Neural cell (in vitro differentiated cells): Measurements from ENCODE around the gene TPRX1. TPM values are rescaled to one million over a fixed set of nuclear protein-coding genes. Genes with fewer than 3 reads are reported as not detected.
"Not testable (repeated sequence)": the region's sequence is repeated elsewhere in the genome, so short reads cannot be mapped to it uniquely, and the experiment has no call there.

ENCODE experiments used
- H2AFZ ChIP-seq: fragments of 200-600, 300-800 bp; sonication (generic), shearing (Covaris generic); 2 replicates; pipeline ENCODE4 v1.6.0; 2014; ENCODE audit warnings: low read depth, mild to moderate bottlenecking, antibody characterized with exemption, low read length, moderate library complexity
- H3F3A ChIP-seq: fragments of 200-600 bp; shearing (Covaris generic); 2 replicates; pipeline ENCODE4 v1.6.1; 2016; ENCODE audit warnings: mild to moderate bottlenecking, moderate library complexity, mixed read lengths, antibody characterized with exemption, low read length; ENCODE audit not compliant: insufficient read depth, poor library complexity, severe bottlenecking
- H3K27ac ChIP-seq: fragments of 200-600, 300-800 bp; sonication (generic), shearing (Covaris generic); 2 replicates; pipeline ENCODE4 v1.5.1; 2014; ENCODE audit warnings: mild to moderate bottlenecking, low read length, moderate library complexity
- H3K27me3 ChIP-seq: fragments of 300-800, 200-600 bp; sonication (generic), shearing (Covaris generic); 2 replicates; pipeline ENCODE4 v1.6.0; 2014; ENCODE audit warnings: mild to moderate bottlenecking, low read depth, low read length, moderate library complexity; ENCODE audit not compliant: insufficient read depth
- H3K36me3 ChIP-seq: fragments of 300-800, 200-600 bp; sonication (generic), shearing (Covaris generic); 2 replicates; pipeline ENCODE4 v1.5.1; 2014; ENCODE audit warnings: mild to moderate bottlenecking, antibody characterized with exemption, low read length, moderate library complexity; ENCODE audit not compliant: insufficient read depth
- H3K4me2 ChIP-seq: fragments of 300-800, 200-600 bp; sonication (generic), shearing (Covaris generic); 2 replicates; pipeline ENCODE4 v1.6.0; 2014; ENCODE audit warnings: mild to moderate bottlenecking, low read length
- H3K4me3 ChIP-seq: fragments of 300-800, 200-600 bp; sonication (generic), shearing (Covaris generic); 2 replicates; pipeline ENCODE4 v1.5.1; 2014; ENCODE audit warnings: mild to moderate bottlenecking, low read length, moderate library complexity
- H3K79me2 ChIP-seq: fragments of 200-600 bp; shearing (Covaris generic); replicated peaks from 2 replicates; pipeline ENCODE4 v1.6.0; 2014; ENCODE audit warnings: mild to moderate bottlenecking, low read length, moderate library complexity; ENCODE audit not compliant: insufficient read depth
- H3K9ac ChIP-seq: fragments of 300-800, 200-600 bp; sonication (generic), shearing (Covaris generic); 2 replicates; pipeline ENCODE4 v1.6.1; 2016; ENCODE audit warnings: mild to moderate bottlenecking, low read length, mixed read lengths
- H3K9me2 ChIP-seq: fragments of 200-600 bp; shearing (Covaris generic); 2 replicates; pipeline ENCODE4 v1.6.1; 2016; ENCODE audit warnings: mild to moderate bottlenecking, low read length, mixed read lengths; ENCODE audit not compliant: insufficient read depth
- H3K9me3 ChIP-seq: fragments of 200-600, 300-800 bp; sonication (generic), shearing (Covaris generic); 2 replicates; pipeline ENCODE4 v1.6.1; 2016; ENCODE audit warnings: mild to moderate bottlenecking, mixed run types, low read length, moderate library complexity, mixed read lengths
- H4K20me1 ChIP-seq: fragments of 200-600 bp; shearing (Covaris generic); 2 replicates; pipeline ENCODE4 v1.6.1; 2016; ENCODE audit warnings: mild to moderate bottlenecking, mixed run types; ENCODE audit not compliant: insufficient read depth
- CTCF ChIP-seq: fragments of 450-650 bp; IDR thresholded peaks from 2 replicates; pipeline ENCODE4 v1.5.1; 2014; ENCODE audit warnings: antibody characterized with exemption, mild to moderate bottlenecking, moderate library complexity; ENCODE audit not compliant: poor library complexity, severe bottlenecking
- EP300 ChIP-seq: fragments of 450-650 bp; conservative IDR thresholded peaks from 2 replicates; pipeline ENCODE4 v1.6.1; 2014; ENCODE audit warnings: antibody characterized with exemption, mild to moderate bottlenecking, moderate library complexity; ENCODE audit not compliant: poor library complexity, severe bottlenecking
- EZH2 ChIP-seq: fragments of 200-600, 300-800 bp; shearing (Covaris generic), sonication (generic); IDR thresholded peaks from 2 replicates; pipeline ENCODE4 v1.6.1; 2014; ENCODE audit warnings: antibody characterized with exemption, low read length, borderline replicate concordance, mild to moderate bottlenecking; ENCODE audit not compliant: insufficient read depth, poor library complexity, severe bottlenecking
- MXI1 ChIP-seq: fragments of 450-650 bp; conservative IDR thresholded peaks from 2 replicates; pipeline ENCODE4 v1.6.1; 2014; ENCODE audit warnings: antibody characterized with exemption, mild to moderate bottlenecking; ENCODE audit not compliant: poor library complexity, severe bottlenecking
- POLR2AphosphoS5 ChIP-seq: IDR thresholded peaks from 2 replicates; pipeline ENCODE4 v1.6.1; 2012
- RAD21 ChIP-seq: fragments of 450-650 bp; conservative IDR thresholded peaks from 2 replicates; pipeline ENCODE4 v1.6.1; 2014; ENCODE audit warnings: antibody characterized with exemption, mild to moderate bottlenecking, moderate library complexity
- SMC3 ChIP-seq: fragments of 450-650 bp; conservative IDR thresholded peaks from 2 replicates; pipeline ENCODE4 v1.6.1; 2014; ENCODE audit warnings: antibody characterized with exemption, mild to moderate bottlenecking, moderate library complexity; ENCODE audit not compliant: poor library complexity
- TAF1 ChIP-seq: IDR thresholded peaks from 2 replicates; pipeline ENCODE4 v1.6.1; 2012; ENCODE audit warnings: low read depth
- polyA plus RNA-seq: library from polyadenylated mRNA; depleted of rRNA; stranded (reverse); fragments of >200 nt; gene quantifications from 2 replicates; pipeline ENCODE4 v1.2.3, GENCODE V29; 2014
- TF ChIP-seq, protein P1 (sequence below): IDR thresholded peaks from 2 replicates; pipeline ENCODE4 v1.6.1; 2012; ENCODE audit warnings: borderline replicate concordance

Gene TPRX1
- polyA plus RNA-seq, 1 donor from 2014 or later = not detected

- Histone ChIP-seq H3K4me3 (no peak overlapping the region), H3K79me2 (no peaks in the 10 kb centered on the region), H3K27me3 (no peaks in the 10 kb centered on the region), H2AFZ (no peak overlapping the region), H3K9me3 (no peaks in the 10 kb centered on the region), H3K36me3 (no peaks in the 10 kb centered on the region), H3F3A (no peaks in the 10 kb centered on the region), H4K20me1 (no peaks in the 10 kb centered on the region), H3K9ac (no peak overlapping the region), H3K27ac (no peak overlapping the region), H3K9me2 (no peaks in the 10 kb centered on the region), H3K4me2 (no peak overlapping the region)
- TF ChIP-seq CTCF (no peak), MXI1 (no peak), RAD21 (no peak), EP300 (no peak), EZH2 (no peak), TAF1 (no peak), SMC3 (no peak), POLR2AphosphoS5 (no peak)
- TF ChIP-seq, protein P1, sequence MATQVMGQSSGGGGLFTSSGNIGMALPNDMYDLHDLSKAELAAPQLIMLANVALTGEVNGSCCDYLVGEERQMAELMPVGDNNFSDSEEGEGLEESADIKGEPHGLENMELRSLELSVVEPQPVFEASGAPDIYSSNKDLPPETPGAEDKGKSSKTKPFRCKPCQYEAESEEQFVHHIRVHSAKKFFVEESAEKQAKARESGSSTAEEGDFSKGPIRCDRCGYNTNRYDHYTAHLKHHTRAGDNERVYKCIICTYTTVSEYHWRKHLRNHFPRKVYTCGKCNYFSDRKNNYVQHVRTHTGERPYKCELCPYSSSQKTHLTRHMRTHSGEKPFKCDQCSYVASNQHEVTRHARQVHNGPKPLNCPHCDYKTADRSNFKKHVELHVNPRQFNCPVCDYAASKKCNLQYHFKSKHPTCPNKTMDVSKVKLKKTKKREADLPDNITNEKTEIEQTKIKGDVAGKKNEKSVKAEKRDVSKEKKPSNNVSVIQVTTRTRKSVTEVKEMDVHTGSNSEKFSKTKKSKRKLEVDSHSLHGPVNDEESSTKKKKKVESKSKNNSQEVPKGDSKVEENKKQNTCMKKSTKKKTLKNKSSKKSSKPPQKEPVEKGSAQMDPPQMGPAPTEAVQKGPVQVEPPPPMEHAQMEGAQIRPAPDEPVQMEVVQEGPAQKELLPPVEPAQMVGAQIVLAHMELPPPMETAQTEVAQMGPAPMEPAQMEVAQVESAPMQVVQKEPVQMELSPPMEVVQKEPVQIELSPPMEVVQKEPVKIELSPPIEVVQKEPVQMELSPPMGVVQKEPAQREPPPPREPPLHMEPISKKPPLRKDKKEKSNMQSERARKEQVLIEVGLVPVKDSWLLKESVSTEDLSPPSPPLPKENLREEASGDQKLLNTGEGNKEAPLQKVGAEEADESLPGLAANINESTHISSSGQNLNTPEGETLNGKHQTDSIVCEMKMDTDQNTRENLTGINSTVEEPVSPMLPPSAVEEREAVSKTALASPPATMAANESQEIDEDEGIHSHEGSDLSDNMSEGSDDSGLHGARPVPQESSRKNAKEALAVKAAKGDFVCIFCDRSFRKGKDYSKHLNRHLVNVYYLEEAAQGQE = no peak
Observed at GRCh38 chr19:47806435-47806834, 2.1 kb upstream of the TPRX1 start.

DNA sequence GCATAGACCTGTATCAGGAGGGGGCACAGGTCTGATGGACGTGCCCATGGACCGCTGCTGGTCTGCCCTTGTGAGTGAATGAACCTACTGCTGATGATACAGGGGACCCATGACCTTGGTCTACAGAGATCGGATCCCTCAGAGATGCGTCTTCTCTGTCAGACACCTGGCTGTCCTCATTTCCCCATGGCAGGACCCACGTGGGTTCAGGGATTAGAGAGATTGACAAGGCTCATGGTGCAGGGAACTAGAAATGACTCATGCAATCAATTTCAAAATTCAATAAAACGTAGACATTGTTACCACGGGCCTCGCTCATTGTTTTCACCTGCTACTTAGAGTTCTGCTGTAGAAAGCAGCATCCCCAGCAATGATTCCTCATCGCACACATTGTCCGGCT, 962 bp upstream of the TPRX1 start:
- H4K20me1 ChIP-seq = no peaks in the 10 kb centered on the region
- TF ChIP-seq SMC3 (no peak), EP300 (no peak), CTCF (no peak), RAD21 (no peak), MXI1 (no peak), POLR2AphosphoS5 (no peak), TAF1 (no peak), EZH2 (no peak)
- TF ChIP-seq, protein P1 = no peak
- no peak overlapping the region for H3K4me3 ChIP-seq
- no peak overlapping the region for H3K4me2 ChIP-seq
- H2AFZ ChIP-seq = no peak overlapping the region
- H3K27me3 ChIP-seq = no peaks in the 10 kb centered on the region
- H3K9ac ChIP-seq = no peak overlapping the region
- no peaks in the 10 kb centered on the region for H3K9me3 ChIP-seq
- H3K27ac ChIP-seq = no peak overlapping the region
- H3K79me2 ChIP-seq = no peaks in the 10 kb centered on the region
- no peaks in the 10 kb centered on the region for H3F3A ChIP-seq
- H3K36me3 ChIP-seq = no peaks in the 10 kb centered on the region
- H3K9me2 ChIP-seq = no peaks in the 10 kb centered on the region

DNA sequence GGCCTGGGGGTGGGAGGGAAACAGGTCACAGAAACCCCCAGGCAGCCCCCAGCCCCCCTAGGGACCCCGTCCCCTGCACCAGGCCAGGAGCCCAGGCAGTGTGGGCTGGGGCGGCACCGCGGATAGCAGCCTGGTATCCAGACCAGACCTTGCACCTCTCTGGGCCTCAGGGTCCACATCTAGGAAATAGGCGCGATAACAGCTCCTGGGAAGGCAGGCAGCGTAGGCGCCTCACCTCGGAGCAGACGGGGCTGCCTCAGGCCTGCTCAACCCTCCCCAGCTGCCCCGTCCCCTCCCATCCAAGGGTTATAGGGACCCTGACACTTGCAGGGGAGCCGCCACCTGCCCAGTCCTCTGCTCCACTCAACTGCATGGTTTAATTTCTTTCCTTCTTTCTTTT, 680 bp downstream of the TPRX1 start:
- not testable (repeated sequence) for H3K27ac ChIP-seq, H3K27me3 ChIP-seq, H3K9me3 ChIP-seq, H3K79me2 ChIP-seq, H3K4me3 ChIP-seq, H2AFZ ChIP-seq, H3K9me2 ChIP-seq, H3K4me2 ChIP-seq, H4K20me1 ChIP-seq, H3F3A ChIP-seq, H3K9ac ChIP-seq, H3K36me3 ChIP-seq
